Hepatic stellate cell (primary cell): ENCODE measurements around the gene TRIM41.
"Not testable (repeated sequence)": the region's sequence is repeated elsewhere in the genome, so short reads cannot be mapped to it uniquely, and the experiment has no call there.

Experiments
- DNase-seq: peaks from one replicate; pipeline ENCODE4 v3.0.0; 2011; ENCODE audit warnings: low spot score

TRIM41 gene

DNA sequence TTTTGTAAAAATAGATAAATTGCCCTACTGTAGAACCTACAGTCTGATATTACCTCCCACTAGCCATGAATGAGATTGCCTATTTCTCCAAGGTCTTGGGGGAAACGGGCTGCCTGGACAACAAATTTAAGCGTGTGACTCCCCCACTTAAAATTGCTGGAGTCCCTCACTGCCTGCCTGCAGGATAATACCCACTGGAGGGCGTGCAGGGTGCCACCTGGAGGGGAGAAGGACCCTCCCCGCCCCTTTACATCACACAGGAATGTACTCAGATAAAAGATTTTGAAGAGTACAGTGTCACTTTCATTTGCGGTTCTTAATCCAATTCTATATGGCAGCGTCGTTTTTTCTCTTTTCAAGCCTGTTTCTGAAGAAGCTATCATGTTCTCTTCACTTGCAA, 11.9 kb upstream of the TRIM41 start:
- DNase-seq: no peak

DNA sequence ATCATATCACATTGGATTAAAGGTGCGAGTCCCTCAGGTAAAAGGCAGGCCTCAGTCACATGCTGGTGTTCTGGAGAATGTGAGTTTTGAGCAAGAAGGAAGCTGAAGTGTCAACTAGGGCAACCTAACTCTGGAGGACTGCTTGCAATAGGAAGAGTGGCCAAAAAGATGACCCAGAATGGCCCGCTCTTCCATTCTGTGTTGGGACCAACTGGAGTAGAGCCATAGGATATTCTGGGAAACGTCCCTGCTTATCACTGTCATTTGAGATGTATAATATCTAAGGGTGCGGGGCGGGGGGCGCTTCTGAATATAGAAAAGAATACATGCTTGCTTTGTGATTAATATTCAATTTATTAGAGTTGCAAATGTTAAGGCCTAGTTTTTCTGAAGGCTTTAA, 11.0 kb upstream of the TRIM41 start:
- no peak for DNase-seq

DNA sequence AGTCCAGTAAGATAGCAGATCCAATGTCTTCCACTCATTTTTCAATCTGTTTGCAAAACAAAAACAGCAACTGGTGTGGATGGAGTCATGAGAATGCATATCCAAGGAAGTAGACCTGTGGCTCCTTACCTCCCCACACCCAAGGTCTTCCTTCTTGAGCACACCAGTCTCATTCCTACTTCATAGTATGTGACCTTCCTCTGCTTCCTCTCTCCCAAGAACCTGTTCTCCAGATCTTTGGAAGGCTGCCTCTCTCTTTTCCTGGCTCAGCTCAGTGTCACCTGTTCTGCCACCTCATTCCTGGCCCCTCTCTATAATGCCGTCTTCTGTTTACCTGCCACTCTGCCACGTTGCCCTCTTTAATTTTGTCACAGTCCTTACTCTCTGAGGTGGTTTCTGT, 10.1 kb upstream of the TRIM41 start:
- no peak for DNase-seq

DNA sequence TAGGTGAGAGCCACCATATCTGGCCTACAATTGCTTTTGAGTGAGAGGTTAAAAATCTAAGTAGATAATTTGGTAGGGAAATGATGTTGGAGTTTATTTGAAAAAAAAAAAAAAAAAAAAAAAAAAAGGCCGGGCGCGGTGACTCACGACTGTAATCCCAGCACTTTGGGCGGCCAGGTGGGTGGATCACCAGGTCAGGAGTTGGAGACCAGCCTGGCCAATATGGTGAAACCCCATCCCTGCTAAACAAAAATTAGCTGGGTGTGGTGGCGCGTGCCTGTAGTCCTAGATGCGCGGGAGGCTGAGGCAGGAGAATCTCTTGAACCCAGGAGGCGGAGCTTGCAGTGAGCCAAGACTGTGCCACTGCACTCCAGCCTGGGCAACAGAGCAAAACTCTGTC, 8.8 kb upstream of the TRIM41 start:
- DNase-seq: not testable (repeated sequence)

DNA sequence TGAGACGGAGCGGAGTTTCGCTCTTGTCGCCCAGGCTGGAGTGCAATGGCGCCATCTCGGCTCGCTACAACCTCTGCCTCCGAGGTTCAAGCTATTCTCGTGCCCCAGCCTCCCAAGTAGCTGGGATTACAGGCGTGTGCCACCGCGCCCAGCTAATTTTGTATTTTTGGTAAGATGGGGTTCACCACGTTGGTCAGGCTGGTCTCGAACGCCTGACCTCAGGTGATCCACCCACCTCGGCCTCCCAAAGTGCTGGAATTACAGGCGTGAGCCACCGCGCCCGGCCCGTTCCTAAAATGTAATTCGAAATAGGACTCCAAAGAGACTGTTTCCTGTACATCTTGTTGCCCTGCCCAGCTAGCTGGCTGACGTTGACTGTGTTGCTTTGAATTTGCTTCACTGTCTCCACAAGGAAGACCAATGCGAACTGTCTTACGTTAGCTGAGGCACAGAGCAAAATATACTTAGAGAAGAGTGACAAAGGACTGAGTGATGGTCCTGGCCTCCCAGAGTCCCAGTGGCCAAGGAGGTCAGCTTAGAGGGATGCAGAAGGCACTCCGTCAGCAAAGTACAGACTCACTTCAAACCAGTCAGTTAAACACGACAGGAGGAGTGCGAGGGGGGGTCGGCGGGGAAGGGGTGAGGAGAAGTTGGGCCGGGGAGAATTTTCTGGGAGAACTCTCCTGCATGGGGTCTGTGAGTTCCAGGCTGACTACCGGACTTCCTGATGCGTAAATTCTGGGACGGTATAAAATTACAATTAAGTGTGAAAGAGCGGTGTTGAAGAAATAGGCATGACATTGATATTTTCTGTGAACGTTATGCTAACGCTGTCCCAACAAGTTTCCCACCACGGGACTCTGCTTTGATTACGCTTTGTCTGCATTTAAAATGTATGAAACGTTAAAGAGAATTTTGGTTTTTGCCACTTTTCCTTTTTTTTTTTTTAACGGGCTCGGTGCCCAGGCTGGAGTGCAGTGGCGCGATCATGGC, 6.8 kb upstream of the TRIM41 start:
- no peak for DNase-seq

DNA sequence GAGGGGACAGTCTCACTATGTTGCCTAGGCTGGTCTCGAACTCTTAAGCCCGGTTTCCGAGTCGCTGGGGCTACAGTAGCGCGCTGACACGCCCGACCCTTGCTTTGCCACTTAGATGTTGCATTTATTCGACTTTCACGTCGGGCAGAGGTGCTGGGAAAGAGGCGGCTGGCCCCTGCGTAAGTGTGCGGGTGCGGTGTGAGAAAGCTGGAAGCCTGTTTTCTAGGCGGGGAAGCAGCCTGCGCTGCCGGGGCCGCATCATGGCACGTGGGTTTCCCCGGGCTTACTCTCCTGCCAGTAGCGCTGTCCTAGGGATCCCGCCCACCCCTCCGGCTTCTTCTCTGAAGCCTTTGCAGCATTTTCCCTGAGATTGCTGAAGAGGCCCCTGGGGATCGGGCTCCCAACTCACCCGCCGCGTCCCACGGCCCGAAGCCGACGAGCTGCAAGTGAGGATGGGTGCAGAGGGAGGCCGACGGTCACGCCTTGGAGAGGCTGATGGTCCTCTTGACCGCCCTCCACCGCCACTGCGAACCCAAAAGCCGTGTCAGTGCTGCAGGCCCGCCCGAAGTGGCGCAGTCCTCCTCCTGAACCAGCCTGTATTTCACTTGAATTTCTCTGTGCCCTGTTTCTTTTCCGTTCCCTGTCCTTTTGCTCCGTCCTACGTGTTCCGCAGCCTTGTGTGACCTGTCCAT, 5.8 kb upstream of the TRIM41 start:
- peak; percentile 55 for DNase-seq

DNA sequence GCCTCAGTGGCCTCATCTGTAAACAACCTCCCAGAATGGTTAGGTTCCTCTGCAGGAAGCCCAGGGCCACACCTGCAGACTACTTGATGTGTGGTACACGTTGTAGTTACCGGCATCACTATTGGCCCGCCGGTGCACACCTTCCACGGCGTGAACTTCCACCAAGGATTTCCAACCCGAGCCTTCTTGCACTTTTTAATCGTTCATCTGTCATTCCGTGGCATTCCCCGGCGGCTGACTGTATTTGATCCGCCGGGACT, 5.3 kb upstream of the TRIM41 start:
- no peak for DNase-seq

DNA sequence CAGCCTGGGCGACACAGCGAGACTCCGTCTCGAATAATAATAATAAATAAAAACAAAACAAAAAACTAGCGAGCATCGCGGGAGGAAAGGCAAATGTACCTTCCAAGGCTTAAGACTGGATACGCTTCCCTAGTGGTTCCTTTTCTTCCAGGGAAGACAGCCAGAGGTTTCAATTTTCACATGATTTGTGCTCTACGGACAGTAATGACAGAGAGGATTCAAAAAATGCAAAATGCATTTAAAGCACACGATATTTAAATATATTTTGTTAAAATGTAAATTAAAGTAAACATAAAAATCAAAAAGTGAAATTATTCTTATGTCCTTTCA, 4.3 kb upstream of the TRIM41 start:
- DNase-seq: no peak

DNA sequence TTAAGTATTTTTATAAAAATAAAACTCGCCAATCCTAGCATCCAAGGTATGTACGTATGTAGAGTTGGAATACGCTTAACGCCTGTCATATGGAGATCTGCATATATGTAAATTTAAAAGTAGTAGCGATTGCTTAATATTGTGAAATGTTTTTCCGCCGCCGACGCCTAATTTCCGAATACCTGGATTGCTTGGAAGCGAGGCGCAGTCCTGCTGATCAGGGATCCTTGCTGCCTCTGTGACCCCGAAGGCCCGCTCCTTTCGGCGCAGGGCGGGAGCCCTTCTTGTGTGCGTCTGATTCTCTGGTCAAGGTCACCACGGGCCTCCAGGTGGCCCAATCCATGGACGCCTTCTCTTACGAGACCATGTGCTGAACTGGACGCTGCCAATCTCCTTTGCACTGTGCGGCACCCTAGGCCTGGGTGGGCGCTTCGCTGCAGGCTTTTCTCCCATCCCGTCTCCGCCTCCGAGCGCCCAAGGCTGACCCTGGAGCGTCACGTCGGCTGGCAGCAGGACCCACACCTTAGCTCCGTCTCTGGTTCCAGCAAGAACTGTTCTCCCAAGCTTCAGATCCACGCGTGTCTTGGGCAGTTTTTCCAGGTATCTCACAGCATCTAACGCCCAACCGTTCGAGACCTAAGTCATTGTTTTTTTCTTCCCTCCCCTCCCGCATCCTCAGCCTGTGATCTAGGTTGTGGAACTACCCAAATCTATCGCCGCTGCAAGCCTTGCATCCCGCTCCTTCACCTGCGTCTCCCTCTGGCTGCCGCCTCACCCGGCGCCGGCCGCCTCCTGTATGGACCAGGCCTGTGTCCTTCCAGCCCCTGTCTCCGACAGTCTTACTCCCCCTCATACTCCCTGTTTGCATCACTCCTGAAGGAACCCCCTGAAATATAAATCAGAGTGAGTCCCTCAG, 3.6 kb upstream of the TRIM41 start:
- DNase-seq: no peak

DNA sequence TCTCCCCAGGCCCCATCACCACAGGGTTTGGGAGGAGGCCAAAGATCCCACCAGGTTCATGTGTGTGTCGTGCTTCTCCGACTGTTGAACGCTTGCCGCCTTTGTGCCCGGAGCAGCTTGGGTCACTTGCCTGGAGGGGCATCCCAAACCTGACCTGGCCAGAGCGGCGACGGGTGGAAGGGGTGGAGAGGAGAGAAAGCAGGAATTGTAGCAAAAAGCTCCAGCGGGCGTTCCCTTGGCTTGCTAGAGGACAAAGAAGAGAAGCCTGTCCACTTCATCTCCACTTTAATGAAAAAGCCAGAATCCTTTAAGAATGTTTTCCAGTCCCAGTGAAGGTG, 2.9 kb upstream of the TRIM41 start:
- no peak for DNase-seq

DNA sequence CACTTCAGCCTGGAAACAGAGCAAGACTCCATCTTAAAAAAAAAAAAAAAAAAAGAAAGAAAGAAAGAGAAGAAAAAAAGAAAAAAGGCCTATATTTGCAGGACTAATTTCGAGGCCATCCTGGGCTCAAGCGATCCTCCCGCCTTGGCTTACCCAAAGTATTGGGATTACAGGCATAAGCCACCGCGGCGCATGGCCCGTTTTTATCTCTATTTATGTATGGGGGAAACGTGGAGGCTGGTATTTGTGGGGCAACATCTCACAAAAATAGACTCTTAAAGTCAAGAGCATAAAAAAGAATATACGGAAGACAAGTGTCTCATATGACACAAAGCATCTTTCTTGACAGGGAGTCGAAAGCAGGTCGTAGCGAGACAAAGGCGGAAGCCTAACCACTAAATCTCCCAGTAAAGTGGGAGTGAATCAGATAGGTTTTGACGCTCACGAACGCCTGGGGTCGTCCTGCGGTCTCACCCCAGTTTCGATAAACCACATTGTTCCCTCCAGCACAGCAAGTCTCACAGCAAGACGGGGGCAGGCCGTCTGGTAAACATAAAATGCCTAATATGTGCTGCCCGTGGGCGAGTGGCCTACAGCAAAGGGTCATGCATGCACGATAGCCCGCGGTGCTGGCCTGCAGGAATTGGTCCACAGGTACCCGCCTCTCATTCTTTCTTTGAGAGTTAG, 1.8 kb upstream of the TRIM41 start:
- no peak for DNase-seq

DNA sequence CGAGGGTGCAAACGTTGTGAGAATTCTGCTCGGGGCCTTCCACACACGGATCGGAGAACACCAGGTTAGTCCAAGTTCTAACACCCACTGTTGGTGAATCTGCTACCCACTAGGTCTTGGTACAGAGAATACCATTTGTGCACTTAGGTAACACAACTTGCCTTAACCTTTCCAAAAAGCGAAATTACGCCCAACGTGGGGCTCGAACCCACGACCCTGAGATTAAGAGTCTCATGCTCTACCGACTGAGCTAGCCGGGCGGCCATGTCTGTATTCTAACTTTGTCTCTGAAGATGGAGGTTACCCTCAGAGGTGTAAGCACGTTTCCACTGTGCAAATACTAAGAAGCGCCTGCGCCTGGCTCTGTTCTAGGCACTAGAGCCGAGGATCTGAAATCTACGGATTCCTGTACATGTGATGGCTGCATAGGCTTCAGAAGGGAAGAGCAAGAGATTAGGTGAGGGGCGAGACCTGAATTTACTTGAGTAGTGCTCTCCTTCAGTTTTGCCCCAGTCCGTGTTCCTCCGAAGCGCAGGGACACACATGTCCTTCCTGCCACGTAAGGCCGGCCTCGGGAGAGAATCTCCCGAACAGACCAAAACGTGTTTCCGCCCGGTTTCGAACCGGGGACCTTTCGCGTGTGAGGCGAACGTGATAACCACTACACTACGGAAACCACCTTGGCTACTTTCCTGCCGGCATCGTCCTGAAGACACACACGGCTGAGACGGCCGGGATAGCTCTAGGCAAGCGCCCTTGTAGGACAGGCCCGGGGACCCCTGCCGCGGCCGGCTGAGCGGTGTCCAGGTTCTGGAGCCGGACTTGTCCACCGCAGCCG, 1.1 kb upstream of the TRIM41 start:
- DNase-seq: peak; percentile 81

DNA sequence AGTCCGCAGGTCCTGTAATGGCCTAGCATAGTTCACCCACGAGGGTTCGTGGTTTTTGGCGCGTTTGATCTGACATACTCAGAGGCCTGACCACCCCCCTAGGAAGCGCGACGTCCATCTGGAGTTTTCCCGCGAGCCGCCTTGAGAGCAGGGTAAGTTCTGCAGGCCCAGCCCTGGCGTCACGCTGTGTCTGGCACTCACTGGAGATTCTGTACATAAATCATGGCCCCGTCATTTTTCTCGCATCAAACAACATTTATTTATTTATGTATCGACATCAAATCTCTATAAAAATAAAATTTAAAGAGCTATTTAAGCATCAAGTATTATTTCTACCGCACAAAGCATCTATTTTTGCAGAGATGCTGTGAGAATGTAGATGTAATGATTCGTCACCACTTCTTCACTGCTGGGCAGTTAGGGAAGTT, 437 bp upstream of the TRIM41 start:
- DNase-seq: no peak

DNA sequence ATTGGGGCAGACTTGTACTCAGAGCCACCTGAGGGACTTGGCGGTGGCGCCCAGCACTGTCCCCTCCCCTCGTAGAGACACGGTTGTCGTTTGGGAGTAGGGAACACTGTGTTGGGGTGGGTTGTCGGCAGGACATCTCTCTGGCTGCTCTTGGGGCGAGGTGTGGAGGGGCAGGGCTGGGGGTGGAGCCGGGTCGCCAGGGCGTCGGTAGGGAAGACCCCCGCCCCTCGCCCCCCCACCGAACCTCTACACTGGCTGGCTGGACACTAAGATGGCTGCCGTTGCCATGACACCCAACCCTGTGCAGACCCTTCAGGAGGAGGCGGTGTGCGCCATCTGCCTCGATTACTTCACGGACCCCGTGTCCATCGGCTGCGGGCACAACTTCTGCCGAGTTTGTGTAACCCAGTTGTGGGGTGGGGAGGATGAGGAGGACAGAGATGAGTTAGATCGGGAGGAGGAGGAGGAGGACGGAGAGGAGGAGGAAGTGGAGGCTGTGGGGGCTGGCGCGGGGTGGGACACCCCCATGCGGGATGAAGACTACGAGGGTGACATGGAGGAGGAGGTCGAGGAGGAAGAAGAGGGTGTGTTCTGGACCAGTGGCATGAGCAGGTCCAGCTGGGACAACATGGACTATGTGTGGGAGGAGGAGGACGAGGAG, 778 bp downstream of the TRIM41 start:
- no peak for DNase-seq

DNA sequence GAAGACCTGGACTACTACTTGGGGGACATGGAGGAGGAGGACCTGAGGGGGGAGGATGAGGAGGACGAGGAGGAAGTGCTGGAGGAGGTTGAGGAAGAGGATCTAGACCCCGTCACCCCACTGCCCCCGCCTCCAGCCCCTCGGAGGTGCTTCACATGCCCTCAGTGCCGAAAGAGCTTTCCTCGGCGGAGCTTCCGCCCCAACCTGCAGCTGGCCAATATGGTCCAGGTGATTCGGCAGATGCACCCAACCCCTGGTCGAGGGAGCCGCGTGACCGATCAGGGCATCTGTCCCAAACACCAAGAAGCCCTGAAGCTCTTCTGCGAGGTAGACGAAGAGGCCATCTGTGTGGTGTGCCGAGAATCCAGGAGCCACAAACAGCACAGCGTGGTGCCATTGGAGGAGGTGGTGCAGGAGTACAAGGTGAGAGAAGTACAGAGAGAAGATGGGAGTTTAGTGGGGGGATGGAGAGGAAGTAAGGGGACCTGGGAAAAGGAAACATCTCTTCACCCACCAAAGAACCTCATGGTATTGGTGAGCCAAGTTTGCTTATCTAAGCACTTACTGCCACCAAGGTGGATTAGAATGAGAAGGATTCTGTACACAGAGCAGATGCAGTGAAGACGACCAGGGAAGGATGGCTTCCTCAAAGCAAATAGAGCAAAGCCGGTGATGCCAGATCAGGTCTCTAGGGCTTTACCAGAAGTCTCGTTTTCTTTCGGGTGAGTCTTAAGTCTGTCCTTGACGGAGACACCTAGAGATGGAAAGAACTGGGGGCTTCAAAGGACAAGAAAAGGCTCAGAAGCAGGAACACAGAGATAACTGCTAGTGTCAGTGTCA, 1.5 kb downstream of the TRIM41 start:
- no peak for DNase-seq

DNA sequence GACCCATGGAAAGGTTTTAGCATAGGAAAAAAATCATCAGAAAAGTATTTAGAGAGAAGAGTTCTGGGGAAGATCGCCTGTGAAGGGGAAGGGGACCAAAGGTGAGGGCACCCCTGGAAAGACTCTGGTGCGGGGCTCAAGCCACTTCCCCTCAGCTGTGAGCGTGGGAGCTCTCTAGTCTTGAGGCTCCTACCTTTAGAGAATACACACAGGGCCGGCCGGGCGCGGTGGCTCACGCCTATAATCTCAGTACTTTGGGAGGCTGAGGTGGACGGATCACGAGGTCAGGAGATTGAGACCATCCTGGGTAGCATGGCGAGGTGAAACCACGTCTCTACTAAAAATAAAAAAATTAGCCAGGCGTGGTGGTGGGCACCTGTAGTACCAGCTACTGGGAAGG, 6.9 kb downstream of the TRIM41 start:
- no peak for DNase-seq

DNA sequence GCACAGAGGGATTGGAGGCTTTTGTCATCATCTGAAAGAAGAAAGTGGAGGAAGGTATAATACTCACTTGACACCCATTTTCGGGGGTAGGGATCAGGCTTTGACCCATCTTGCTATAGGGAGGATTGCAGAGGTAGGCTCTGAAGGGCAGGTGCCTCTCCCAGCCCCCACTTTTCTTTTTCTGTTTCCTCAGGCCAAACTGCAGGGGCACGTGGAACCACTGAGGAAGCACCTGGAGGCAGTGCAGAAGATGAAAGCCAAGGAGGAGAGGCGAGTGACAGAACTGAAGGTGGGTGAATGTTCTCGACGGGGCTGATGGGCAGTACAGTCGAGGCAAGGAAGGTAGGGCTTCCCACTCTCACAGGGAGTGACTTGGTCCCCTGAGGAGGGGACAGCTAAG, 7.5 kb downstream of the TRIM41 start:
- DNase-seq: no peak

DNA sequence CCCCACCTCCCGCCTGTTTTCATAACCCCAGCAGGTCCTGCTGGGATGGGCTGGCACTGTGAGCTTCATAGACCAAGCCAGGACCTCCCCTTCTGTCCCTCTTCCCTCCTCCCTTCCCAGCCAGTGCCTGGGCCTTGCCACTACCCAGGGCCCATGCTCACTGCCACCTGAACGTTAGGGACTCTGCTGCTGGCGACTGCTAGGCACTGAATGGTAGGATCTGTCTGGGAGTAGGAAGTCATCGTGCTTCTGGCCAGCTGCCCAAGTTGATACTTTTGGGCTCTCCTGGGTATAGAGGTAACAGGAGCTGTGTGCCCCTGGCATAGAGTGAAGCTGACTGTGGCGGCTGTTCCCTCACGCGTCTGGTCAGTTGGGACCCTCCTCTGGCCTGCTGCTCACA, 8.4 kb downstream of the TRIM41 start:
- no peak for DNase-seq

DNA sequence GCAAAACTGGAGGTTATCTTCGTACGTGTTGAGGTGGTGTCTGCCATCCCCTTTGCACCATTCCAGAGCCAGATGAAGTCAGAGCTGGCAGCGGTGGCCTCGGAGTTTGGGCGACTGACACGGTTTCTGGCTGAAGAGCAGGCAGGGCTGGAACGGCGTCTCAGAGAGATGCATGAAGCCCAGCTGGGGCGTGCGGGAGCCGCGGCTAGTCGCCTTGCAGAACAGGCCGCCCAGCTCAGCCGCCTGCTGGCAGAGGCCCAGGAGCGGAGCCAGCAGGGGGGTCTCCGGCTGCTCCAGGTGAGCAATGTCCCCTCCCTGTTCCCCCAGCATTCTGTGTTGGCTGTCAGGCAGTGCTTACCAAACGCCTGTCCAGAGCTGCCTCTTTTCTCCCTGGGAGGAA, 9.5 kb downstream of the TRIM41 start:
- DNase-seq: no peak
